Stimulated activated CD8-positive, alpha-beta memory T cell treated with anti-CD3 and anti-CD28 coated beads, Interleukin-12 subunit alpha, Interleukin-12 subunit beta, amount 100 ng/mL, for 1 hour (primary cell): ENCODE results near the gene NEK7.

Experiments used
- DNase-seq: peaks from one replicate; pipeline ENCODE4 v3.0.0-alpha.2; 2020; ENCODE audit warnings: low read depth

Gene NEK7

GRCh38 chr1:198255784-198256183 lies 99.0 kb downstream of the NEK7 start:
- DNase-seq = no peak

DNA sequence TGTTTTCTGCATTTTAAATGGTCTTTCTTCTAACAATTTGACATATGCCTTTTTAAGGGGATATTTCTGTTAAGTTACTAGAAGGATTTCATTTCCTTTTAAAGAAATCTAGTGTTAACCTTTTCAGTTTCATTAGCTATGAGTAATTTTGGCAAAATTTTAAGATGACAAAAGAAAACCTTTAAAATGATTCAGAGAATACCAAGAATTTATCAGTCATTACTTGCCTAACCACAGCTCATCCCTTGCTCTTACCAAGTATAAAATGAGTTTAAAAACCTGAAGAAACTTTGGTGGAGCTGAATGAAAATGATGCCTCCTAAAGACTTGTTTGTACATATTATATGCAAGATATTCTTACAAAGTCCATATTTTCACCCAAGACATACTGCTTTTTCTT lies 101.7 kb downstream of the NEK7 start:
- DNase-seq = no peak

DNA sequence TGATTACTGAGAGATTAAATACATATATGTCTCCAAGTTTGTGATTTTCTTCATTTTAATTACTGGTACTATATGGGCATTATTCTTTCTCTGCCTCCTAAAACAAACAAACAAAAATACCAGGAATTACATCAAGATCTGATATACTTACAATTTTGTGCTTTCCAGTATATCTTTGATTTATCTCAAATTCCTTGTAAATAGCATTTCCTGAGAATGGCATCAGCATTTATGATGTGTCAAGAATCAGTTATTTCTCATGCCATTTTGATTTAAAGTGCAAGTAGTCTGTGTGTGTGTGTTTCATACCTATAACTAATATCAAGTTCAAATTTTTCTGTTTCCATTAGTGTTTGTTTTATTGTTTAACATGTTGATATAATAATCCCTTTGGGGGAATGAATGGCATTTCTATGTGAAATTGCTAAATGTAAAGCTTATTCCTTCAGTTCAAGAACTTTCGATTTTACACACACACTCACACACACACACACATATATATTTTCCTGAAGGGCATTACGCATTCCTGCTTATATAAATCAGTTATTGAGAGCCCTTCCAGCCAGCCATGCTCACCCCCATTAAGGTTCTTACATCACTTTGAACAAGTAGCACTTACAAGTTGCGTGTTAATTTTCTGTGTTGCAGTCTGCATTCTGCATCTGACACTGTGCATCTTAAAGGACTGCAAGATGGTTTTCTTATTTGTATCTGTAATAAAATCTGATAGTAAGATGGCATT lies 102.7 kb downstream of the NEK7 start:
- no peak for DNase-seq

GRCh38 chr1:198261886-198262285 lies 105.1 kb downstream of the NEK7 start:
- DNase-seq = no peak

- no peak for DNase-seq
These were observed 106.4 kb downstream of the NEK7 start for GRCh38 chr1:198263186-198263585.

- no peak for DNase-seq
These were observed 107.5 kb downstream of the NEK7 start for GRCh38 chr1:198264282-198264681.

- no peak for DNase-seq
These were observed 108.4 kb downstream of the NEK7 start for GRCh38 chr1:198265073-198265661.

DNA sequence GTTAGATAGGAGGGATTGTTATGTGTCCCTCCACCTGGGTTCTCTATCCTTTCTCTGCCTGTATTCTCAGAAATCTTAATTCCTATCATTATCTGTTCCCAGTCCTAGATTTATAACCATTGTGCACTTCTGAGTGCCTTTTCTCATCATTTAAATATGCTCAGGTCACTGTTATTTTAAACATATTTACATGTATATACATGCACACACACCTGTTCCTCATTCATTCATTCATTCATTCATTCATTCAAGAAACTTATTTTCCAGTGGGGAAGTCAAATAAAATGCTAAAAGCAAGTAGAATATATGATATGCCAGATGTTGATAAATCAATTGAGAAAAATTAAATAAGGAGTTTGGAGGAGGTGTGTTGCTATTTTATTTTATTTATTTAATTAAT lies 110.3 kb downstream of the NEK7 start:
- no peak for DNase-seq

- no peak for DNase-seq
These were observed 111.1 kb downstream of the NEK7 start for GRCh38 chr1:198267921-198268320.

GRCh38 chr1:198268784-198269645 lies 112.2 kb downstream of the NEK7 start:
- no peak for DNase-seq

- no peak for DNase-seq
These were observed 112.8 kb downstream of the NEK7 start for GRCh38 chr1:198269646-198269940.

GRCh38 chr1:198270273-198270828 lies 113.6 kb downstream of the NEK7 start:
- no peak for DNase-seq

DNA sequence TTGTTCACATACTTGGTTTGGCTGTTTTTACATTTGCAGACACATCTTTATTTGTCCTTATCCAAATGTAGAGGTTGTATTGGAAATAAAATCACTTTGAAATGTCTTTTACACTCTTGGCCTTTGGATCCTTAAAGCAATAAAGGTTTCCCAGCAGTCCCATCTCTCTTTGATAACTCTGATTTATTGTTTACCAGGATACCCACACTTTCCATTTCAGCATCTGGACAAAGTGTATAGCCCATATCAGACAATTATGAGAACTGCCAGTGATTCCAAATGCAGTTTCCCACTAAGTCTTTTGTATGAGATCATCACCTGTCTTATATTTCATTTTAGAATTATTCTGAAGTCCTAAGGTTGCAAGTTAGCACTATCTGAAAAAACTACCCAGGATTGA lies 114.7 kb downstream of the NEK7 start:
- DNase-seq = no peak

DNA sequence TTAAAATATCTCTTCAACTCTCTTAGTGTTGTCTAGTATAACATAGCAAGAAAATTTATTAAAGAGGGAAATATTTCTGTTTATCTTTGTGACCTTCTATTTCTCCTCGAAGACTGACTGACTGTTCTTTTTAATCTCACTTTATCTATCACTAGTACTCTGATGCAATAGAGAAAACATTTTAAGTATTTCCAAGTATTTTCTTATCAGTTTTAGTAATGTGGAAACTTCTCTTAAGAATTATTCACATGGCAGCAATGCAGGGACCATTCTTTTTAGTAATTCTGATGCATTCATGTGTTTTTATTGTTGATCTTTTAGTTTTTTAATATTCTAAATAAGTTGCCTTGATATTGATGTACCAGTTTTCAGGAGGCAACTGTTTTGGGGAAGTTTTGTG lies 115.7 kb downstream of the NEK7 start:
- no peak for DNase-seq

- no peak for DNase-seq
These were observed 117.0 kb downstream of the NEK7 start for GRCh38 chr1:198273748-198274295.

DNA sequence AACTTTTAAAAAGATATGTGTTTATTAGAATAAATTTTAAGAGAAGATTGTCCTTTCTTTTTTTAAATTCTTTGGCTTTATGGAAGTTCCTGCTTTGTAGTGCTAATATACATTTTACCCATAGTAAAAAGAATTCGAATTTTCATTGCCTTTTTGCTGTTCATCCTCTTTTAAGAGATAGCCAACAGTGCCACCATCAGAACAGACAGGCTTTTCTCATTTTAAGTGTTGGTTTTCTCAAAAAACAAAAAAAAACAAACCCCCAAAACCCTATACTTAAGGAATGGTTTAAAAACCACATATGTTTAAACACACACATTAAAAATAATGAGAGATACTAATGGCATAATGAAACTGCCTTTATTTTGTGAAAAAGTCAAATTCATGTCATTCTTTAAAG lies 118.8 kb downstream of the NEK7 start:
- no peak for DNase-seq

GRCh38 chr1:198276241-198276640 lies 119.4 kb downstream of the NEK7 start:
- DNase-seq = no peak

DNA sequence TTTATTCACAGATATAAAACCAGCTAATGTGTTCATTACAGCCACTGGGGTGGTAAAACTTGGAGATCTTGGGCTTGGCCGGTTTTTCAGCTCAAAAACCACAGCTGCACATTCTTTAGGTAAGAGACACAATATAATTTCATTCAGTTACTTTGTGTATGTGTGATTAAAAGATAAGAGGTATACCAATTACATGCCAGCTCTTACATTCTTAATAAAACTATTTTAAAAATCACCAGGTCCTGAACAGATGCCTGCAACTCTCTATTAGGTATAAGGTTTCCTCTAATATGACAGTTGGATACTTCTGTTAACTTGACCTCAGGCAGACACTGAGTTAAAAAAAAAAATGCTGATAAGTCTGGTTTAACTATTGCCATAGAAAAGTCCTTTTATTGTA lies 122.1 kb downstream of the NEK7 start:
- no peak for DNase-seq

DNA sequence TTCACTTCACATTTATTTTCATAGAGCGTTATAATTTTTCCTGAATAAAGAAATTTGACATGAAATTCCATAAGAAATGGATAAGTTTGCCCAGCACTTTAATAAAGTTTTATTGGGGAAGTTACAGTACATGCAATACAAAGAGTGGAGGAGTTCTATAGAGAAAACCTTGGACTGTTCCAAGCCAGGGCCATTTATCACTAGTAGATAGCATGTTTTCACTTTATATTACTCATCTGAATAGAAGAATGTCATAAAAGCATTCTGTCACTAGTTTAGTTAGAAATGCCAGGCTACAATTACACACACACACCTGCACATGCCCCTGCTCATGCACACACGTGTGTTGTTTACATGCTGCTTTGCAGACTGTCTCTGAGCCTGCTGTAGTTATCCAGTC lies 123.3 kb downstream of the NEK7 start:
- DNase-seq = no peak

DNA sequence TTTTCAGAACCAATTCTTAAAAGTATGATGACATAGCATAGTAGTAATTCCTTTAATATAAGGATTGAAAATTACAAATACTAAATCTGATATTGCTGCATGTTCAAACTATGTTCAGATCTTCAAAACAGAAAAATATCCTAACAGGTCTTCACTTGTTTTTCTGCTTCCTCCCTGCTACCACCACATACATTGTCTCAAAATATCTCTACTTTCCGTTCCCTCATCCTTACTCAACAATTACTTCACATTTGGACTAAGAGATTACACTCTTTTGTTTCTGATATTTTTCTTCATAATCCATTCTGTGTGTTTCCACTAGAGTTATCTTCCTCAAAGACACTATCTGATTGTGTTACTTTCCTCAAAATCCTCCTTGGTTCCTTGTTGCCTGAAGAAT lies 125.1 kb downstream of the NEK7 start:
- DNase-seq = no peak

GRCh38 chr1:198283222-198283621 lies 126.4 kb downstream of the NEK7 start:
- no peak for DNase-seq

GRCh38 chr1:198287916-198288315 lies 131.1 kb downstream of the NEK7 start:
- DNase-seq = no peak
